Renal cortex interstitium (tissue), 11 donors: ENCODE results near the gene TRIM40. TPM values are rescaled to one million over a fixed set of nuclear protein-coding genes. Genes with fewer than 3 reads are reported as not detected.

Source experiments
- DNase-seq, 11 donors: peaks; one replicate each; pipeline ENCODE4 v3.0.0-alpha.2; 2013; ENCODE audit warnings: low read depth in 9 of 11, low spot score in 4 of 11; ENCODE audit errors: extremely low read depth in 1 of 11
- polyA plus RNA-seq, 3 donors: library from polyadenylated mRNA; unstranded; fragments of 120-200 nt; gene quantifications; one replicate each; pipeline ENCODE4 v1.2.1, GENCODE V29; 2013; ENCODE audit not compliant: insufficient read length in 3 of 3

TRIM40 gene
- polyA plus RNA-seq, 3 donors: 0.10 to 0.23 (median 0.11) TPM

DNA sequence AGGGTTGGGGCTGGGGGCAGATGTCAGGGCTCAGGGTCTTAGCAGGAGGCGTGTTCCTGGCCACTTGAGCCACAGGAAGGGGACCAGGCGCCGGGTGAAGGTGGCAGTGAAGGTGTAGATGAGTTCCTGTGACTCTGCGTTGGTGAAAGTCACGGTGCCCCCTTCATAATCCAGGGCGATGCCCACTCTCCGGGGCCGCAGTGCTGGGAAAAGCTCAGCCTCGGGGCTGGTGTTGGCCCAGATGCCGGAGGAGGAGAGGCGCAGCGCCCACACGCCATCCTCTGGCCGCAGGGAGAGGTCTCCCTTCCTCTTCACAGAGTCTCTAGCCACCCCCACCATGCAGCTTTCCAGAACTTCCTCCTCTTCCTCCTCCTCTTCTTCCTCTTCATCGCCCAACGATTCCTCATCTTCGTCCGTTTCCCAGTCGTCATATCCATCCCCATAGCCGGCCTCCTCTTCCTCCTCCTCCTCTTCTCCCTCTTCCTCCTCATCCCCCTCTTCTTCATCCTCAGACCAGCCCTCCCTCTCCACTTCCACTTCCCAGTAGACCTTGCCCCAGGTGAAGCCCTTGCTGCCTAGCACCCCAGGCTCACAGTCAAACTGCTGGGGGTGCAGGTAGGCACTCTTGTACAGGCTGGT is 50.0 kb downstream of the TRIM40 start:
- no peak for DNase-seq

DNA sequence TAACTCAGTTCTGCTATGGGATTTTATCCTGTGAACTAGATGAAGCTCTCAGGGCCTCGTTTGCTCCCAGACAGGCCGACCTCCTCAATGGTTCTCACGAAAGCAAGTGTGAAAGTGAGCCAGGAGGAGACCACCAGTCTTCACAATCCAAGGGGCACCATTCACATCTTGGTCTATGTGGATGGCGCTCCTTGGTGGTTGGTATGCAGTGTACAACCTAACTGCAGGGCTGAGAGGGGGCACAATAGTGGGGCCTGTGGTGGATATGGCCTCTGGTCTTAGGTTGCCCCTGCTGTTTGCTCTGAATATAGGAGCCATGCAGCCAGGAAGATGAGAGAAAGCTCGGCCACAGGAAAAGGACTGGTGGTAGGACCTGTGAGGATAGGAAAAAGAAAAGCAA is 52.6 kb downstream of the TRIM40 start:
- no peak for DNase-seq

DNA sequence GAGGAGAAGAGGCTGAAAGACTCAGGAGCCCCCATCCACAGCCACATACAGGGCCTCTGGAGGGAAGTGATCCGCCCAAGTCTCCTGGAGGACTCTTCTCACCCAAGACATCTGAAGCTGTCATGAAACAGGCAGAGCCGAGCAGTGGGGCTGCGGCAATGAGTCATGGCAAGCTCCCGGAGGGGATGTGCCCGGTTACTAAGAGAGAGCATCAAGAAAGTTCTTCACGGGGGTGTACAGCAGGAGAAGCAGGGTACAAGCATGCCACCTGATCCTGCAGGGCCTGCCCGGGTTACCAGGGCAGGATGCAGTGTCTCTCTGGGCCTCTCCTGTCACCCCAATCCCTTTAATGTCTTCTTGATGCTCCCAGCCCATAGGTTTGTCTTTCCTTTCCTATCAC is 56.1 kb downstream of the TRIM40 start:
- no peak for DNase-seq

DNA sequence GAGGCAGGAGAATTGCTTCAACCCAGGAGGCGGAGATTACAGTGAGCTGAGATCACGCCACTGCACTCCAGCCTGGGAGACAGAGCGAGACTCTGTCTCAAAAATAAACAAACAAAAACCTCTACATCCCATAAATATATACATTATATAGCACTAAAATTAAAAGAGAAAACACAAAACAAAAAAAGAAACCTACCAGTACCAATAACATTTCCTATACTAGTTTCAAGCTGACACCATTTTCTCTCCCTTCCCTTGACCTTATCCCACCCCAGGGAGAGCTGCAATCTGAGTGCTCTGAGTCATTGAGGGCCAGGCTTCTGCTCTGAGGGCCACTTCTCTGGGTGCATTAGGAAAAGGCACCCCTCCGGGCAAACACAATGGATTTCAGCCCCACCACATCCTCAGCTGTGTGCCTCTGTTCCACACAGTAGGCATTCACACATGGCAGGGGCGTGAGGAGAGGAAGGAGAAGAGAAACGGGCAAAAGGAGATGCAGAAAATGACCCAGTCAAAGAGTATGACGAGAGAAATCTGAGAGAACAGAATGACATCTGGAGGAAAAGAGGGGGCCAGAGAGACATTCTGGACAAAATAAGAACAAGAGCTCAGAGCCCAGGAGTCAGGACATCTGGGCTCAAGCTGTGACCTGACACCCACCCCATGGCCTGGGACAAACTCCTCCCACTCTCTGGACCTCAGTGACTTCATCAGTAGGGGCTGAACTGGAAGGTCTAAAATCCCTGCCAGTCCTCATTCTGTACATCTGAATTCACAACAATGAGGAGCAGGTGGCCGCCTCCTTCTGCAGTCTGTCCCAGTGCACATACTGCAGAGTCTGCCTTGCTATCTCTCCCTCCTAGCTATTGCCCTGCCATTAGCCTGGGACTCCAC is 59.1 kb downstream of the TRIM40 start:
- no peak for DNase-seq

DNA sequence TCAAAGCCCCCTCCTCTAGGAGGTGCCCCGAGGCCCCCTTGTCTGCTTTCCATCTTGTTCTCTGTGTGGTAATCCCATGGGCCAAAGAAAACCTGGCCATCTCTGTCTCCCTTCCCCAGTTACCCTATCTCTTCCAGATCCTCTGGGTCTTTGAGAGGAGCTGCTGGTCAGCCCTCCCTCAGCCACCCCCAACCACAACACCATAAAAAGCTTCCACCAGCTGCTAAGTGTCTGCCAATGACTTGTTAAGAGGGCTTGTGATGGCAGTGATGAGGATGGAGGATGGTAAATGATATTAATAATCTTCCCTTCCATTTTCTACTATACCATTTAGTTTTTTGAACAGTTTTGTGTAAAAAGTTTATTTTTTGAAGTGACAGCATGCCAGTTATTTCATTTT is 60.0 kb downstream of the TRIM40 start:
- DNase-seq: no peak

DNA sequence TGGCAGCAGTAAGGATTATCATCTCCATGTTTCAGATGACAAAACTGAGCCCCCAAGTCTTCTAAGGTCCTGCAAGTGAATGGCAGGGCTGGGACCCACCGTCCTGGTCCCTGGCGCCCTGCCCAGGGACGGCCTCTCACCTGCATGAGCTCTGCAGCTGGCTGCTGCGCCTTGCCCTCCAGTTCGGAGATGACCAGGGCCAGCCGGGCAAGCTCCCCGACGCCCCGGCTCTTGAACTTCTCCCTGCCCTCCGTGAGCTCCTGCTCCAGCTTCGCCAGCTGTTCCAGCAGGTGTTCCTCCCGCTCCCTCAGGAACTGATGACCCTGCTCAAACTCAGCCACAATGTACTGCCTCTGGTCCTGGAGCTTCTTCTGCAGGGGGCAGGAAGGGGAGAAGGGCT is 60.4 kb downstream of the TRIM40 start:
- no peak for DNase-seq

Other genes with a start within 250 kb of the TRIM40 start
- gene HLA-A, start 193.6 kb upstream of the TRIM40 start, polyA plus RNA-seq: 100 to 1,000 TPM; 128 to 197 (median 176) TPM
- 10 to 100 TPM; 33.5 to 41.6 (median 38.6) TPM for gene POLR1H, start 74.9 kb upstream of the TRIM40 start, polyA plus RNA-seq
- gene PPP1R11, start 68.9 kb upstream of the TRIM40 start, polyA plus RNA-seq: 10 to 100 TPM; 61.0 to 65.1 (median 62.9) TPM
- gene RNF39, start 60.4 kb upstream of the TRIM40 start, polyA plus RNA-seq: 1 to 10 TPM; 1.4 to 1.7 (median 1.4) TPM
- gene TRIM31, start 23.1 kb upstream of the TRIM40 start, polyA plus RNA-seq: under 1 TPM in 1 of 3 donors, not detected in 2; 0.09 TPM
- under 1 TPM; 0.29 to 0.68 (median 0.39) TPM for gene TRIM10, start 25.1 kb downstream of the TRIM40 start, polyA plus RNA-seq
- under 1 TPM; 0.09 to 0.16 (median 0.14) TPM for gene TRIM15, start 27.4 kb downstream of the TRIM40 start, polyA plus RNA-seq
- gene TRIM26, start 77.3 kb downstream of the TRIM40 start, polyA plus RNA-seq: 10 to 100 TPM; 34.4 to 37.1 (median 36.9) TPM
- 10 to 100 TPM; 12.4 to 15.4 (median 14.2) TPM for gene TRIM39, start 190.8 kb downstream of the TRIM40 start, polyA plus RNA-seq
- 10 to 100 TPM; 28.0 to 42.4 (median 35.3) TPM for gene RPP21, start 209.0 kb downstream of the TRIM40 start, polyA plus RNA-seq